Embryonic facial prominence (tissue), 1 donor: ENCODE data around the gene MYO9A.
A peak's percentile ranks its signal among the peaks of the same experiment; 100 is the strongest.

ENCODE experiments used
- DNase-seq: peaks from one replicate; pipeline ENCODE4 v3.0.0-alpha.2; 2016; ENCODE audit errors: extremely low spot score

MYO9A gene, protein sequence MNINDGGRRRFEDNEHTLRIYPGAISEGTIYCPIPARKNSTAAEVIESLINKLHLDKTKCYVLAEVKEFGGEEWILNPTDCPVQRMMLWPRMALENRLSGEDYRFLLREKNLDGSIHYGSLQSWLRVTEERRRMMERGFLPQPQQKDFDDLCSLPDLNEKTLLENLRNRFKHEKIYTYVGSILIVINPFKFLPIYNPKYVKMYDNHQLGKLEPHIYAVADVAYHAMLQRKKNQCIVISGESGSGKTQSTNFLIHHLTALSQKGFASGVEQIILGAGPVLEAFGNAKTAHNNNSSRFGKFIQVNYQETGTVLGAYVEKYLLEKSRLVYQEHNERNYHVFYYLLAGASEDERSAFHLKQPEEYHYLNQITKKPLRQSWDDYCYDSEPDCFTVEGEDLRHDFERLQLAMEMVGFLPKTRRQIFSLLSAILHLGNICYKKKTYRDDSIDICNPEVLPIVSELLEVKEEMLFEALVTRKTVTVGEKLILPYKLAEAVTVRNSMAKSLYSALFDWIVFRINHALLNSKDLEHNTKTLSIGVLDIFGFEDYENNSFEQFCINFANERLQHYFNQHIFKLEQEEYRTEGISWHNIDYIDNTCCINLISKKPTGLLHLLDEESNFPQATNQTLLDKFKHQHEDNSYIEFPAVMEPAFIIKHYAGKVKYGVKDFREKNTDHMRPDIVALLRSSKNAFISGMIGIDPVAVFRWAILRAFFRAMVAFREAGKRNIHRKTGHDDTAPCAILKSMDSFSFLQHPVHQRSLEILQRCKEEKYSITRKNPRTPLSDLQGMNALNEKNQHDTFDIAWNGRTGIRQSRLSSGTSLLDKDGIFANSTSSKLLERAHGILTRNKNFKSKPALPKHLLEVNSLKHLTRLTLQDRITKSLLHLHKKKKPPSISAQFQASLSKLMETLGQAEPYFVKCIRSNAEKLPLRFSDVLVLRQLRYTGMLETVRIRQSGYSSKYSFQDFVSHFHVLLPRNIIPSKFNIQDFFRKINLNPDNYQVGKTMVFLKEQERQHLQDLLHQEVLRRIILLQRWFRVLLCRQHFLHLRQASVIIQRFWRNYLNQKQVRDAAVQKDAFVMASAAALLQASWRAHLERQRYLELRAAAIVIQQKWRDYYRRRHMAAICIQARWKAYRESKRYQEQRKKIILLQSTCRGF (N-terminal part only)

GRCh38 chr15:72118017-72118978, at the start of gene MYO9A, which contains the start of gene SENP8:
MYO9A (minus strand) TSS chr15:72118150; CDS start chr15:72046563, 71,587 bp downstream.
SENP8 (plus strand) TSS chr15:72118403; CDS start chr15:72139624, 21,221 bp downstream.
- peak; percentile 95 for DNase-seq

- no peak for DNase-seq
Observed at GRCh38 chr15:72167445-72167844, 49.5 kb upstream of the MYO9A start.

GRCh38 chr15:72166716-72167417, 48.9 kb upstream of the MYO9A start:
- no peak for DNase-seq

GRCh38 chr15:72163719-72164118, 45.8 kb upstream of the MYO9A start:
- DNase-seq = no peak

DNA sequence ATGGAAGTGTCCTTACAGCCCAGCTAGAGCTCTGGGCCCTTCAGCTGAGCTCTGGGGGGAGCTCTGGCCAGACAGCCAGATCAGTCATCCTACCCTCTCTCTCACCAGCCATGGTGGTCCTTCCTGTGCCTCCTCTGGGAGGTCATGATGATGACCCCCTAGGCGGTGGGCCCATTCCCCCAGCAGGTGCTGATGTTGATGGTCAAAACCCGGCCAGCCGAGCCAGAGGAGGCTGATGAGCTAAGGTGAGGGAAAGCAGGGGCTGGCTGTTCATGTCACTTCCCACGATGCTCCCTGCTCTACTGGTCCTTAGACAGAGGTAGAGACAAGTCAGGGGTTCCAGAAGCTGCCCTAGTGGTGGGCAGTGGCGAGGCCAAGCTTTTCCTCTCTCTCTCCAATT, 44.6 kb upstream of the MYO9A start:
- DNase-seq = no peak

GRCh38 chr15:72161361-72162132, 43.6 kb upstream of the MYO9A start:
- DNase-seq = no peak

DNA sequence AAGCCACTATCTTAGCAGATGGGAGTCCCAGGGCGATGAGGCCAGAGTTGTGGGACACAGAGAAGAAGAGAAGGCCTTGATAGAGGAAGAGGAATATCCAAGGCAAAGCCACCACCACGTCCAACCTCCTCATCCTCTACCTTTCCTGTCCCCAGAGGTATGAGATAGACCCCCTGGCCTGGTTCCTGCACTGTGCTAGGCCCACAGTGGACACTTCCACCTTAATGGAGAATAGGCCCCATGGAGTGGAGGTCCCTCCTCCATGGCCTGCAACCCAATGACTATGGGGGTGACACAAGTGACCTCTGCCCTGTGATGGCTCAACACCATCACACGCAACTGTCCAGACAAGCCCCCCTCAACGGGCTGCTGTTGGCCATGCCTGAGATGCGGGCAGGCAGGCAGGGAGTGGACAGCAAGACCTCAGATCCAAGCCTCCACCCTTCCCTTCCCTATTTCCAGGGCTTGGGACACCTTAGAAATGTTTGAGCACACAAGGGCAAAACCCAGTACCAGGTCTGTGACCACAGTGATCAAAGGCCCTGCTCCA, 42.8 kb upstream of the MYO9A start:
- DNase-seq = no peak

- no peak for DNase-seq
Observed at GRCh38 chr15:72156928-72157327, 39.0 kb upstream of the MYO9A start.

GRCh38 chr15:72155635-72156616, 38.0 kb upstream of the MYO9A start:
- peak; percentile 61 for DNase-seq

DNA sequence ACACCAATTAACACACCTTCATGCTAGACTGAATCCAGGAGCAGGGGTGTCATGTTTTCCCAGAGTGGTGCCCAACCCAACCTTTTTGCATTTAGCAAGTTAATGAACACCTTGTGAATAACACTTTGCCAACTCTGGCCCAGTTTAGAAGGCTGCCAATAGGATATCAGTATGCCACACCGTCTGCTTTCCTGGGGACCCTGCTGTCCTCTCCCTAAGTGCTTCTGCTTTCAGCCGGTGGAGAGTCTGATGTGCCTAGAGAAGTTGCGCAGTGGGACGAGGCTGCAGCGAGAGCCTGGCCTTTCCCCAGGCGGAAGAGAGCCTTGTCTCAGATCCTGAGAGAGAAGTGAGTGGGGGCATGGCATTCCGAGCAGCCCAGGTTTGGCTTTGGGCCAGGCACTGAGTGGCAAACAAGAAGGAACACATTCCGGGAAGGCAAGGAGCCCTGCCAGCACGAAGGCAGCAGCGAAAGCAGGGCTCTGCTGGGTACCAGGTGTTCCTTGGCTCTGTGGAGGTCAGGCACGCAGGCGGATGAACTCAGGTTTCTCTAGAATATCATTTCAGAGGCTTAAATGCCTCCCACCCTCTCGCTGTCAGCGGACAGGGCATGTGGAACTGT, 37.2 kb upstream of the MYO9A start:
- DNase-seq = peak; percentile 67

- DNase-seq = no peak
Observed at GRCh38 chr15:72154316-72154715, 36.4 kb upstream of the MYO9A start.

GRCh38 chr15:72153269-72154000, 35.5 kb upstream of the MYO9A start:
- DNase-seq = no peak

GRCh38 chr15:72147418-72147817, 29.5 kb upstream of the MYO9A start:
- no peak for DNase-seq

GRCh38 chr15:72146934-72147333, 29.0 kb upstream of the MYO9A start:
- DNase-seq = no peak

GRCh38 chr15:72146221-72146620, 28.3 kb upstream of the MYO9A start:
- no peak for DNase-seq

GRCh38 chr15:72141171-72142084, 23.5 kb upstream of the MYO9A start:
- DNase-seq = no peak
